ENCODE measurements around the gene TNNI3K.
A peak's percentile ranks its signal among the peaks of the same experiment; 100 is the strongest.

The TNNI3K gene

GRCh38 chr1:74504933-74505512, 269.8 kb downstream of the TNNI3K start:
- no peak for DNase-seq

- DNase-seq, result no peak
Observed at GRCh38 chr1:74505928-74506710, 270.9 kb downstream of the TNNI3K start.

GRCh38 chr1:74508449-74508848, 273.3 kb downstream of the TNNI3K start:
- DNase-seq, result no peak

GRCh38 chr1:74512170-74512915, 277.2 kb downstream of the TNNI3K start, which contains the start of gene LRRC53:
TSS of gene LRRC53 (minus strand) at chr1:74512611. CDS start at chr1:74483349, 29,262 bp downstream.
- no peak for DNase-seq

DNA sequence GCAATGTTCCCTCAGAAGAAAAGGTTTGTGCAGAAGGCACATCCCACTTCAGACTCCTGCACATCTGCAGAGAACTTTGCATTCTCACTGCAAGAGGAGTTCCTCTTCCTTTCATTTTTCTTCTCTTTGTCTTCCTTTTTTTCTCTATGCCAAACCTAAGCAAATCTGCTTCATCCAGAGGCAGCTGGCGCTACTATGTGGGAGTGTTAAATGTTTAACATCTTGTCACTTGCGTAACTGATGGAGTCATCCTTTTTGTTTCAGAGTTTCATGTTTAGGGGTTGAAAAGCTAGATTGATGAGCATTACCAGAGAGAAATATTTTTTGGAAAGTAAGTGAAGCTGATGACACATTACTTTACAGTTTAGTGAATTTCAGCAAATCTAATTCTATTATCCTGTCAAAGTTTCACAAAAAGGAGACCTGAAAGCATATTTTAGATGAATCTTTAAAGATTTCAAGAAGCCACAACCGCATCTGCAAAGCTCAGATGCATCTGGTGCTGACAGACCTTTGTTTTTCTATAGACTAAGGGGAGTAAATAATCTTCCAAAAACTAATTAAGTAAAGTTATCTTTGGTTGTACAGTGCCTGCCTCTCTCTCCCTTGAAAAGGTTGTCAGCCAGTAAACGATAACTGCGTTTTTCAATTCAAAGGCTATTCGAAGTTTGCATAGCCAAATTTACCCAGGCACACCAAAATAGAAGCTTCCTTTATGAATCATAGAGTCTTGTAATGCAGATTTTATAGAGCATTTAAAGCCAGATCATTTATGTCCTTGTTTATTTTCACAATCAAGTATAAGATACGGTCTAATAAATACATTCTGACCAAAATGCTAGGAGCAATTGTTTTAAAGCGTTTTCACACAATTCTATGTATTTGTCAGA, 278.5 kb downstream of the TNNI3K start:
- no peak for DNase-seq

DNA sequence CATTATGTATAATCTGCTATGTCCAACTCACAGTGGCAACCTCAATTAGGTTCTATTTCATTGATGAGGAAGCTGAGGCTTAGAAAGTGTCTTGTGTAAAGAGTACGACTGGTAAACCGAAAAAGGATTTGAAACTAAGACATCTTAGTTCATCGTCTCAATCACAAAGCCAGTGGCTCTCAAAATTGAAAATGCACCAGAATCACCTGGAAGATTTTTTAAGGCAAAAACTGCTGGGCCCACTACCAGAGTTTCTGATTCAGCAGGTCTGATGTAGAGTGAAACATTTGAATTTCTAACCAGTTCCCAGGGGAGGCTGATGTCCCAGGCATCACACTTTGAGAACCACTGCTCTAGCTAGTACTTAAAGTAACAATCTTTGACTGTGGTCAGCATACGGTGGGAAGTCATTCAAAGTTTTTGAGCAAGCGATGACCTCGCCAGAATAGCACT, 282.4 kb downstream of the TNNI3K start:
- DNase-seq, result peak; percentile 10

DNA sequence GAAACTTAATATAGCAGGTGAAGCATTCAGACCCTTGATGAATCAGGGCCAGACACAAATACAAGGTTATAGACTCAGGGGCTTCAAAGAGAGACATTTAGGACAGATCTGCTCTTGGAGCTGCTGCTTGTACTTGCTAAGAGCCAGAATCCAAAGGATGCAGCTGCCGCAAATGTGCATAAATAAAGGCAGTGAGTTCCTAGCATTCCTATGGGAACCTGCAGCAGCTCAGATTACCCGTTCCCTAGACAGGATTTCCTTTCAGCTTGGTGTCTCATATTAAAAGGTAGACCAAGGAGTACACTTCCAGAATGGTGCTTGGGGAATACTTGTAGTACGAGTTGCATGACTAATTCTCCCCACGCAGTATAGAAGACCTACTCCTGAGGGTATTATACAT, 287.0 kb downstream of the TNNI3K start:
- DNase-seq, result no peak

GRCh38 chr1:74523873-74524480, 288.8 kb downstream of the TNNI3K start:
- DNase-seq, result no peak

- DNase-seq, result no peak
Observed at GRCh38 chr1:74526708-74527107, 291.5 kb downstream of the TNNI3K start.

DNA sequence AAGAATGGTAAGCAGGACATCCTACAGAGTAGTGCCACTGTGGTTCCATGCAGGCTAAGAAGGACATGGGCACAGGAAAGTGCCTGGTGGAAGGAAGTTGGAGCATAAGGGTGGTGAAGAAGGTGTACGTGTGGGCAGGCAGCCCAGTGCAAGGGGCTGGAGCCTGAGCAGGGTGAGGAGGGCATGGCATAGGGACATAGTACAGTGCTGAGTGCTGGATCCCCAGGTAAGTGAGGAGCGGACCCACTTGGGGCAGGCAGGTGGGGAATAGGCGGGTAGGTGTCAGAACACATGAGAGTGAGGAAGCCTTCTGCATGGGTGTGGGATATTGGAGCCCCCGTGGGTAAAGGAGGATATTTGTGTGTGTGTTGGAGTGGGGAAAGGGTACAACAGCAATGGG, 292.9 kb downstream of the TNNI3K start:
- no peak for DNase-seq

DNA sequence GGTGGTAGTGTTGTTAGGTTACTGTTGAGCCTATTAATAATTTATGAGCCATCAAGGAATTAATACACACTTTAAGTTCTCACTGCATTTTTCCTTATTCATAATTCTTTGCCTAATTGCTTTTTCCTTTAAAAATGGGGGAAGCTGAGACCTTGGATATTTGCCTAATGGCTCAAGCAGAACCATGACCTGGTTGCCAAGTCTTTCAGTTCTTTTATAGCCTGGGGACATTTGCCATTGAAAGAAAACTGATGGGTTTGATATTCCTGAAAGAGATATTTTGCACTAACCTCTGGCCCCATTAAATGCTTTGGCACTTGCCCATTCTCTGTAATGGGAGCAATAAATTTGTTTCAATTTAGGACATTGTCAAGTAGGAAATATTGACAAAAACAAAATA, 295.7 kb downstream of the TNNI3K start:
- no peak for DNase-seq

DNA sequence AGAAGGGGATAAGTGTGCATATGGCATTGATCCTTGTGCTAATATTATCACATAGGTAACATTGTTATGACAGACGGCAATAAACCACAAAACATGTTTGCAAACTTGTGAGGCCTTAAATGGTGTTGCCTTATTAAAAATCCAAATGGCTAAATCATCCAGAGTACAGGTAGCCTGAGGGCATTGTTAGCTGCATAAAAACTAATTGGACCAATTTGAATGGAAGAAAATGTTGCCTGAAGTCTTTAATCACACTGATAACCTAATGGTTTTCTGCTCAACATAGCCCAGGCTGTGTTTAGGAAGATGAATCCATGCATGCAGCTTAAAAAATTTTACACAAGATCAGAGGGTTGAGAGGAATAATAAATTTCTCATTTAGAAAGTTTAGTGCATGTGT, 296.6 kb downstream of the TNNI3K start:
- no peak for DNase-seq

DNA sequence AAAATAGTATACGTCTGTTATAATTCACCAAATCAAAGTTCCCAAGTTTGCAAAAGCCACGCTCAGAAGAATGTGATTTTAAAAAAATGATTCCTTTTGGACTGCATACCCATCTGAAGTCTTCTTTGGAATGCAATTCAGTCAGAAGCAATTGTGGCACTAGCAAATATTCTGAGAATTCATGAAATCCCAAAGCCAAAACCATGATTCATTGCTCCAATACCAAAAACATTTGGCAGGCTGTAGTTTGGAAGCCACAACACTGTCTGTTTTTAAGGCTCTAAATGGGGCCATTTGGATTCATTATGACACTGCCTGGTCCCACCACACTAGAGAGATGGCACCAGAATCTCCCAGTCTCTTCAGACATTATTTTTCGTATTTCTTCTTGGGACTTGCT, 299.1 kb downstream of the TNNI3K start:
- no peak for DNase-seq

DNA sequence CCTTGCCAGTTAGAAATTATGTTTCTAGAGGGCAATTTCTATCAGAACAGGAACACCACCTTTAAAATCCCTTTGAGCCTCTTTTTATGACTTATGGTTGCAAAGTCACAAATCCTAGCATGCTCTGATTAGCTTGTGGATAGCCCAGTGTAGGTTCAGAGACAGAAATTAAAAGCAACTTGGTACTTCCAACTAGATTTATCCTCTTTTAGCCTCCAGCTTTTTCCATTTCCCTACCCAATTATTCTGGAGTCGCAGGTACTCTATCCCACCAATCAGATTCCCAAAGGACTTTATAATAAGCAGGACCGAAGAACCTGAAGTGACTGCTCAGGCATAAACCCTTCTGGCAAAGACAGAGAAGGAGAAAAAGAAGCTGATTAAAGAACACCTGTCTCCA, 310.6 kb downstream of the TNNI3K start:
- DNase-seq, result no peak

DNA sequence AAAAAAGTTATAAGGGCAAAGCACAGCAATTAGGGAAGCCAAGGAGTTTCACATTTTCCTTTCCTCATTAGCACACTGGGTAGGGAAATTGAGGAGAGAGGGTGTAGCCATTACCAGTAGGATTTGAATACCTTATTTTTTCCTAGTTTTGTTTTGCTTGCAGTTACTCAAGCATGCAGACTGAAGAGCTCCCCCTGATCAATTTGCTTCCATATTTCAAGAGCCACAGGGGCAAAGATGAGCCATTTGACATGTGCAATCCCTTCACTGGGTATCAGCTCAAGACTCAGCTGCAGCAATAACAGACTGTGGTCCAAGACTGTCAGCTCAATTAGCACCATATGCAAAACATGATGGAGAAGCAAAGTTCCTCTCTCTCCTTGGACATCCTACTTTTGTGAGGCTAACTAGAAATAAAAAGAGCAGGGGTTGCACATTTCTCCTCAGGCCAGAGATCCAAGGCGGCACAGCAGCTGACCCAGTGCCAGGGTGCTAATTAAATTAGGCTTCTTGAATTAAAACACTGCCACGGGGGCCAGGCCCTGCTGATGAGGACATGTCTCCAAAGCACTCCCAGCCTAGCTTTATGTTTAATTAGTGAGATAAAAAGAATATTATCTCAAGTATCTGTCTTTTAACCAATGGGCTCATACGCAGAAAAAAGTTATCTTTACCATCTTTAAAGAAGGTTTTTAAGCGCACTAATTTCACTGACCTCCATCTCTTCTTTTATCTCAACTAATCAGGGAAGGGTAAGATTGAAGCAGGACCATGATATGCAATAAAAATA, 314.0 kb downstream of the TNNI3K start:
- peak; percentile 8 for DNase-seq

GRCh38 chr1:74549932-74550331, 314.7 kb downstream of the TNNI3K start:
- DNase-seq, result peak; percentile 46

GRCh38 chr1:74570797-74571492, 335.8 kb downstream of the TNNI3K start:
- no peak for DNase-seq

DNA sequence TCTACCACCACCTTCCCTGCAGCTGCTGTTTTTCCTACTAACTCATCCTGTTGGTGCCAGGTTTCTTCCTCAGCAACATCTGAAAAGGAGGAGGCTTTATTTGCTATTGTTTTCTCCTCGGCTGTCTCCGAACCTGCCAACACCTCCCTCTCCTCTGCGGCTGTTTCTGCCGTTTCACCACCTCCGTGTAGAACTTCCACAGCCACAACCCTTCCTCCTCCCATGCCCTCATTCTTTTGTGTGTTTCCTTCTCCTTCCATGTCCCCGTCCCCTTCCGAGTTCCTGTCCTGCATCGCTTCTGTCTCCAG, 336.3 kb downstream of the TNNI3K start:
- DNase-seq, result no peak

- no peak for DNase-seq
Observed at GRCh38 chr1:74571891-74572290, 336.7 kb downstream of the TNNI3K start.

DNA sequence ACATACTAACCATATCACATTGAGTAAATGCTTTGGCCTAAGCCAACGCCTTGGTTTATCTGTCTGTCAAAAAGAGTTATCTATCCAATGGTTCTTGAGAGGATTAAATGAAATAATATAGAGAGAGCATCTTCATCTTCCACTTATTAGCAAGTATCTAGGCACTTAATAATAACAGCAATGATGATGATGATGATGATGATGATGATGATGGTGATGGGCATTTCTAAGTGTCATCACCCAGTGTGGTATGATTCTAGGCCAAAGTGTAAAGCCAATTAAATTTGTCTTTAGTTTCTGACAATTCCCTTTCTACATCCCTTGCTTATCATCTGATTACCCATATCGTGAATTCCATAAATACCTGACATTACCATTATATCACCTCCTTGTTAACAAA, 342.9 kb downstream of the TNNI3K start:
- DNase-seq, result no peak

DNA sequence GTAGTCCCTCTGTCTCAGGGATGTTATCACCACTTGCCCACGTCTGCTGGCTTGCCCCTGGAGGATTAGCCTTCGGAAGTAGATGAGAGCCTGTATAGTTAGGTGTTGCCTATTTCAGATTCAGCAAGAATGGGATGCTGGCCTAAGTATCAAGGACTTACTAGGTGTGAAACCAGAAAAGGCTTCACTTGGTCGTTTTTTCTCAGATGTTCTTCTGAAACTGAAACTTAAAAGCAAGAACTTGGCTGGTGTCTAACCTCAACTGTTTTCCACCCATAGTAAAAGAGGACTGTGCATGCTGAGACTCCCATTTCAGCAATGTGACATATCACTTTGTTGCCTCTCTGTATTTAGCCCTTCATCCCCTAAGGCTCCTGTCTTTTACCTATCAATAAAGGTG, 344.2 kb downstream of the TNNI3K start:
- DNase-seq, result peak; percentile 48

Data from RPMI8226 (cell line).